Measurements from ENCODE around the gene GNAO1.

GNAO1 gene

DNA sequence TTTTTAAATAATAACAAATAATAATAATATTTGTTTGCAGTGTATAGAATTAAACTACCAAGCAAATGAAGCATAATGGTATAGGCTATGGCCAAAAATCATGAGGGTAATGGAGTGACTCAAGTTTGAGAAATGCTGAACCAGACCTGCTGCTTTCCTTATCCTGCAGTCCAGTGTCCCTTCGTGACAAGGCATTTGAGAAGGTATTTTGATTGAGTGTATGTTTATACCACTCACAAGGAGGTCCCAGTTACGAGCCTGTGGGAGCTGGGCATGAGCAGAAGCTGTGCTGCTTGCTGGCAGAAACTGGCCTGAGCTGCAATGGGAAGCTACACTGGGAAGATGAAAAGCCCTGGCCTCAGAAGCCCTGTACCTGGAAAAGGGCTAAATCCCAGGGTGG, 50.3 kb downstream of the GNAO1 start:
- no peak for DNase-seq (ENCODE audit: extremely low spot score)
- ChIA-PET POLR2A (no interaction called here), CTCF (interaction anchor here (1.2 kb wide), 1 partner anchor 17 kb away, joined by 3 read pairs; no protein-coding TSS in a partner anchor)
- TF ChIP-seq, protein P1, sequence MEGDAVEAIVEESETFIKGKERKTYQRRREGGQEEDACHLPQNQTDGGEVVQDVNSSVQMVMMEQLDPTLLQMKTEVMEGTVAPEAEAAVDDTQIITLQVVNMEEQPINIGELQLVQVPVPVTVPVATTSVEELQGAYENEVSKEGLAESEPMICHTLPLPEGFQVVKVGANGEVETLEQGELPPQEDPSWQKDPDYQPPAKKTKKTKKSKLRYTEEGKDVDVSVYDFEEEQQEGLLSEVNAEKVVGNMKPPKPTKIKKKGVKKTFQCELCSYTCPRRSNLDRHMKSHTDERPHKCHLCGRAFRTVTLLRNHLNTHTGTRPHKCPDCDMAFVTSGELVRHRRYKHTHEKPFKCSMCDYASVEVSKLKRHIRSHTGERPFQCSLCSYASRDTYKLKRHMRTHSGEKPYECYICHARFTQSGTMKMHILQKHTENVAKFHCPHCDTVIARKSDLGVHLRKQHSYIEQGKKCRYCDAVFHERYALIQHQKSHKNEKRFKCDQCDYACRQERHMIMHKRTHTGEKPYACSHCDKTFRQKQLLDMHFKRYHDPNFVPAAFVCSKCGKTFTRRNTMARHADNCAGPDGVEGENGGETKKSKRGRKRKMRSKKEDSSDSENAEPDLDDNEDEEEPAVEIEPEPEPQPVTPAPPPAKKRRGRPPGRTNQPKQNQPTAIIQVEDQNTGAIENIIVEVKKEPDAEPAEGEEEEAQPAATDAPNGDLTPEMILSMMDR (IDR thresholded peaks at IDR 0.05; ENCODE audit: control extremely low read depth, extremely low read depth, low read depth, missing control alignments) = no peak

DNA sequence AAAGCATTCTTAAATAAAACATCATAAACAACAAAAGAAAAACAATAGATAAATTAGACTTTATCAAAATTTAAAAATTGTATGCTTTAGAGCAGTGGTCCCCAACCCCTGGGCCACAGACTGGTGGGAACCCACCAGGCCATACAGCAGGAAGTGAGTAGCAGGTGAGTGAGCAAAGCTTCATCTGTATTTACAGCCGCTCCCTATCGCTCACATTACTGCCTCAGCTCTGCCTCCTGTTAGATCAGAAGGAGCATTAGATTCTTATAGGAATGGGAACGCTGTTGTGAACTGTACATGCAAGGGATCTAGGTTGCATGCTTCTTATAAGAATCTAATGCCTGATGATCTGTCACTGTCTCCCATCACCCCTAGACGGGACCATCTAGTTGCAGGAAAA, 51.5 kb downstream of the GNAO1 start:
- ChIA-PET POLR2A (no interaction called here), CTCF (interaction anchor here (1.2 kb wide), 1 partner anchor 18 kb away, joined by 3 read pairs; no protein-coding TSS in a partner anchor)
- DNase-seq (ENCODE audit: extremely low spot score) = no peak
- TF ChIP-seq, protein P1 (IDR thresholded peaks at IDR 0.05; ENCODE audit: control extremely low read depth, extremely low read depth, low read depth, missing control alignments) = no peak

DNA sequence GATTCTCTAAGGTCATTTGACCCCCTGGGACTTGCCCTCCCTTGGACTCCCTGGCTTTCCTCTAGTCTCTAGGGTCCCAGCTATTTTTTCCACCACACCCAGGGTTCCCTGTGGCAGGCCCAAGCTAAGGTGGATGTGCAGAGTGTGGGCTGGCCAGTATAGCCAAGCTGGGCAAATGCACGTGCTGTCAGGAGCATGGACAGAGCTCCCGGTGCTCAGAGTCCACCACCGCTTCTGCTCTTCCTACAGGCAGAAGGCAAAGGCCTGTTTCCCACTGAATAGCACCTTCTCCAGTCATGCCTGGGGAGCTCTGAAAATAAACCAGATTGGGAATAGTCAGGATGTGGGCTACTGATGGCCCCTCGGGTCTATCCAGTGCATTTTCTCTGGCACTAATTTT, 53.3 kb downstream of the GNAO1 start:
- no peak for DNase-seq (ENCODE audit: extremely low spot score)
- TF ChIP-seq, protein P1 (IDR thresholded peaks at IDR 0.05; ENCODE audit: control extremely low read depth, extremely low read depth, low read depth, missing control alignments) = no peak
- CTCF ChIA-PET = interaction anchor here (1.3 to 1.4 kb wide), 2 partner anchors 17 to 39 kb away, joined by 3 read pairs; no protein-coding TSS in a partner anchor
- POLR2A ChIA-PET = no interaction called here

DNA sequence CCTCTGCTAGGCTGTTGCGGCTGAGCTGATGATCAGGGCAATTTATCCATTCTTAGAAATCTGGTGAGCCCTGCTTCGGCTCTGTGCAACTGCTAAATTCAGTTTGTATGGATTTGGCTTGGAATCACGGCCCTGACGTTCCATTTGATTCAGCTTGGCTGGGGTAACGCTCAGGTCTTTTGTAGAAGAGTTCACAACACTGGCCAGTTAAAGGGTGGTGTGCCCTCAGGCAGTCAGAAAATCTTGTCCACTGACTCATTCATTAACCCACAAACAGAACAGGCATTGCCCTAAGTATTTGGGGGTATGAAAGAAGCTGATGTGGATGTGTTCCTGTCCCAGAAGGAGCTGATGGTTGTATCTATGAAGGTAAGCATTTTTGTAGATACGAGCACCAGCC, 53.9 kb downstream of the GNAO1 start:
- POLR2A ChIA-PET = no interaction called here
- TF ChIP-seq, protein P1 (IDR thresholded peaks at IDR 0.05; ENCODE audit: control extremely low read depth, extremely low read depth, low read depth, missing control alignments) = no peak
- DNase-seq (ENCODE audit: extremely low spot score) = no peak
- CTCF ChIA-PET = interaction anchor here (1.4 kb wide), 1 partner anchor 17 kb away, joined by 3 read pairs; no protein-coding TSS in a partner anchor

DNA sequence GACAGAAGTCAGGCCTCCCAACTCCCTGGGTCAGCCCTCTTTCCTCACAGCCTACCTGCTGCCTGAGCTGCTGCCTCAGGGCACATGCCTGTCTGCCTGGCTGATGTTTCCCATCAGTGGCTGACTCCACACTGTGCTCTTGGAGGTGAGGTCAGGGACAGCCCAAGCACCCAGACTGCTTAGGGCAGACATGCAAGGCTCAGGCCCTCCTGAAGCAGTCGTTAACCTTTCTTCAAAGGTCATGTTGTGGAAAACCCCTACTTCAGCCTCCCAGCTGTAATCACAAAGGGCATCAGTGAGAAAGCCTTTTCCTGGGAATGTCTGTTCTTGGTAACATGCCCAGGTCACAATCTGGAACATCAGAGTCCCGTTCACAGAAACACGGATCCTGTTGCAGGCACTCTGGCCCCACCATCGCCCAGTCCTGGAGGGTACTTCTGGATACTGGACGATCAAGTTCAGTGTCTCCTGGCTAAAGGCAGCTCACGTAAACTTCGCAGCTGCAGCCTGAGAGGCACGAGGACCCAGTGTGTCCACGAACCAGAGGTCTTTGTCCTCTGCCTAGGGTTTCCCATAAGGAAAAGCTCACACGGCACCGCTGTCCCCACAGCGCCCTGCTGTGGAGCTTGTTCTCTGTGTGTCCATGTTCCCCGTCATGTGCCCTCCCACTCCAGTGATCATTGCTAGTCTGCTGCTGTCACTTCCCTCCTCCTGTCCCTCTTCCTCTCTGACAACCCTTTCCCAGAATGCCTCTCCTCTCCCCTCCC, 54.9 kb downstream of the GNAO1 start:
- ChIA-PET POLR2A (no interaction called here), CTCF (interaction anchor here (1.6 kb wide), 1 partner anchor 60 kb away, joined by 3 read pairs; no protein-coding TSS in a partner anchor)
- TF ChIP-seq, protein P1 (IDR thresholded peaks at IDR 0.05; ENCODE audit: control extremely low read depth, extremely low read depth, low read depth, missing control alignments) = no peak
- no peak for DNase-seq (ENCODE audit: extremely low spot score)

DNA sequence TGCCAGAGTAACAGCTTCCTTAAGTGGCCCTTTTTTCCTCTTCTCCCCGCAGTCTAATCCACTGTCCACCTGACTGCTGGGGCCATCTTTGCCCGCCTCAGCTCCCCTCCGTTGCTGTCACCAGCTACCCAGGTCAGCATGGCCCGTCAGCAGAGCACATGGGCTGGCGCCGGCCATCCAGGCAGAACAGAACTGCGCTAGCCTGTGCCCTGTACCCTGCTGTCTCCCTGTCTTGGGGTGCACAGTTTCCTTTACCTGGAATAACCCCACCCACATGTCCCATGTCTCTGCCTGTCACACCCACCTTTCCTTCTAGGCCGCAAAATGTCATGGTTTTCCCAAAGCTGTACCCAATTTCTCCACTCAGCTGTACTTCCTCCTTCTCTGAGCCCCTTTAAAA, 55.7 kb downstream of the GNAO1 start:
- TF ChIP-seq, protein P1 (IDR thresholded peaks at IDR 0.05; ENCODE audit: control extremely low read depth, extremely low read depth, low read depth, missing control alignments) = no peak
- ChIA-PET CTCF (interaction anchor here (1.6 kb wide), 1 partner anchor 61 kb away, joined by 3 read pairs; no protein-coding TSS in a partner anchor), POLR2A (interaction anchor here (0.7 kb wide), 1 partner anchor 39 kb away, joined by 8 read pairs; no protein-coding TSS in a partner anchor)
- DNase-seq (ENCODE audit: extremely low spot score) = no peak
